Suprapubic skin (tissue), 3 donors: Measurements from ENCODE around the gene SLC41A2.

Experiments
- POLR2A ChIP-seq, 2 donors: fragments of 450-650 bp; IDR thresholded peaks; one replicate each; pipeline ENCODE4 v1.6.1; 2017; ENCODE audit warnings: antibody characterized with exemption in 2 of 2, mild to moderate bottlenecking in 2 of 2, moderate library complexity in 2 of 2
- TF ChIP-seq, protein P1 (sequence below), 2 donors: fragments of 200-600 bp in 1 of 2; fragments of 450-650 bp in 1 of 2; sonication (generic) in 1 of 2; IDR thresholded peaks; one replicate each; pipeline ENCODE4 v1.5.1; 2016 to 2019; ENCODE audit warnings: antibody characterized with exemption in 2 of 2, mild to moderate bottlenecking in 1 of 2, moderate library complexity in 1 of 2

GRCh38 chr12:104909761-104910160 lies 48.3 kb downstream of the SLC41A2 start:
- no peak for TF ChIP-seq POLR2A (IDR thresholded peaks at IDR 0.05)
- TF ChIP-seq, protein P1, sequence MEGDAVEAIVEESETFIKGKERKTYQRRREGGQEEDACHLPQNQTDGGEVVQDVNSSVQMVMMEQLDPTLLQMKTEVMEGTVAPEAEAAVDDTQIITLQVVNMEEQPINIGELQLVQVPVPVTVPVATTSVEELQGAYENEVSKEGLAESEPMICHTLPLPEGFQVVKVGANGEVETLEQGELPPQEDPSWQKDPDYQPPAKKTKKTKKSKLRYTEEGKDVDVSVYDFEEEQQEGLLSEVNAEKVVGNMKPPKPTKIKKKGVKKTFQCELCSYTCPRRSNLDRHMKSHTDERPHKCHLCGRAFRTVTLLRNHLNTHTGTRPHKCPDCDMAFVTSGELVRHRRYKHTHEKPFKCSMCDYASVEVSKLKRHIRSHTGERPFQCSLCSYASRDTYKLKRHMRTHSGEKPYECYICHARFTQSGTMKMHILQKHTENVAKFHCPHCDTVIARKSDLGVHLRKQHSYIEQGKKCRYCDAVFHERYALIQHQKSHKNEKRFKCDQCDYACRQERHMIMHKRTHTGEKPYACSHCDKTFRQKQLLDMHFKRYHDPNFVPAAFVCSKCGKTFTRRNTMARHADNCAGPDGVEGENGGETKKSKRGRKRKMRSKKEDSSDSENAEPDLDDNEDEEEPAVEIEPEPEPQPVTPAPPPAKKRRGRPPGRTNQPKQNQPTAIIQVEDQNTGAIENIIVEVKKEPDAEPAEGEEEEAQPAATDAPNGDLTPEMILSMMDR (IDR thresholded peaks at IDR 0.05), result no peak
